GM04504 (cell line): ENCODE data around the gene MED8.
"Not testable (repeated sequence)": the region's sequence is repeated elsewhere in the genome, so short reads cannot be mapped to it uniquely, and the experiment has no call there.

Experiments used
- DNase-seq: peaks from one replicate; pipeline ENCODE4 v3.0.0-alpha.2; 2012; ENCODE audit warnings: low read depth

Gene MED8

GRCh38 chr1:43421976-43422750 lies 32.6 kb upstream of the MED8 start:
- DNase-seq, result no peak

- no peak for DNase-seq
These were observed 31.8 kb upstream of the MED8 start for GRCh38 chr1:43421396-43421795.

GRCh38 chr1:43420874-43421273 lies 31.3 kb upstream of the MED8 start:
- DNase-seq, result no peak

GRCh38 chr1:43419627-43420425 lies 30.2 kb upstream of the MED8 start:
- no peak for DNase-seq

- no peak for DNase-seq
These were observed 29.3 kb upstream of the MED8 start for GRCh38 chr1:43418858-43419257.

GRCh38 chr1:43415901-43416300 lies 26.3 kb upstream of the MED8 start:
- DNase-seq, result no peak

GRCh38 chr1:43414634-43415223 lies 25.1 kb upstream of the MED8 start:
- no peak for DNase-seq

GRCh38 chr1:43413426-43413825 lies 23.8 kb upstream of the MED8 start:
- DNase-seq, result not testable (repeated sequence)

- no peak for DNase-seq
These were observed 21.0 kb upstream of the MED8 start for GRCh38 chr1:43410571-43410970.

- DNase-seq, result no peak
These were observed 16.3 kb upstream of the MED8 start for GRCh38 chr1:43405876-43406234.

GRCh38 chr1:43405219-43405875 lies 15.7 kb upstream of the MED8 start:
- no peak for DNase-seq

GRCh38 chr1:43404353-43404752 lies 14.8 kb upstream of the MED8 start:
- no peak for DNase-seq

- DNase-seq, result no peak
These were observed 12.7 kb upstream of the MED8 start for GRCh38 chr1:43402089-43402865.

- DNase-seq, result not testable (repeated sequence)
These were observed 10.8 kb upstream of the MED8 start for GRCh38 chr1:43400441-43400840.

- no peak for DNase-seq
These were observed 8.6 kb upstream of the MED8 start for GRCh38 chr1:43398227-43398626.

- DNase-seq, result no peak
These were observed 6.5 kb upstream of the MED8 start for GRCh38 chr1:43396059-43396458.

- DNase-seq, result no peak
These were observed 5.9 kb upstream of the MED8 start for GRCh38 chr1:43395523-43395922.

- no peak for DNase-seq
These were observed 3.1 kb upstream of the MED8 start for GRCh38 chr1:43392702-43393101.

GRCh38 chr1:43388613-43389012 lies 987 bp downstream of the MED8 start:
- DNase-seq, result no peak

- DNase-seq, result no peak
These were observed 1.5 kb downstream of the MED8 start for GRCh38 chr1:43387976-43388599.

GRCh38 chr1:43386676-43387075 lies 2.9 kb downstream of the MED8 start:
- DNase-seq, result no peak
